HepG2 (cell line): ENCODE measurements around the gene SPRED2. TPM values are rescaled to one million over a fixed set of nuclear protein-coding genes. Genes with fewer than 3 reads are reported as not detected.

ENCODE experiments used
- ELF3 ChIP-seq: IDR thresholded peaks from 2 replicates; pipeline ENCODE4 v1.6.1; 2016; ENCODE audit warnings: missing genetic modification reagents, missing compliant biosample characterization
- GFI1 ChIP-seq: sonication (generic); formaldehyde crosslinking; IDR thresholded peaks from 2 replicates; pipeline ENCODE4 v1.5.0; 2020; ENCODE audit warnings: missing genetic modification reagents, mild to moderate bottlenecking, borderline replicate concordance
- HNRNPUL1 ChIP-seq: fragments of 200-400 bp; formaldehyde crosslinking; IDR thresholded peaks from 2 replicates; pipeline ENCODE4 v1.6.1; 2017; ENCODE audit warnings: low read depth, mild to moderate bottlenecking, low read length, moderate library complexity
- IRX3 ChIP-seq: sonication (generic); formaldehyde crosslinking; IDR thresholded peaks from 2 replicates; pipeline ENCODE4 v1.8.1; 2023; ENCODE audit warnings: mild to moderate bottlenecking, low read depth, missing genetic modification reagents, borderline replicate concordance
- KLF11 ChIP-seq: IDR thresholded peaks from 2 replicates; pipeline ENCODE4 v1.6.1; 2016; ENCODE audit warnings: missing compliant biosample characterization
- MYNN ChIP-seq: sonication (generic); formaldehyde crosslinking; IDR thresholded peaks from 2 replicates; pipeline ENCODE4 v1.4.0; 2020; ENCODE audit warnings: mild to moderate bottlenecking, low read depth, missing genetic modification reagents
- RORA ChIP-seq: sonication (generic); formaldehyde crosslinking; IDR thresholded peaks from 2 replicates; pipeline ENCODE4 v1.5.0; 2020; ENCODE audit warnings: mild to moderate bottlenecking, missing genetic modification reagents, moderate library complexity
- SNRNP70 ChIP-seq: fragments of 200-400 bp; formaldehyde crosslinking; IDR thresholded peaks from 2 replicates; pipeline ENCODE4 v1.6.1; 2017; ENCODE audit warnings: mild to moderate bottlenecking, low read depth, low read length, moderate library complexity
- SRY ChIP-seq: sonication (generic); formaldehyde crosslinking; IDR thresholded peaks from 2 replicates; pipeline ENCODE4 v1.8.0; 2022; ENCODE audit warnings: mild to moderate bottlenecking, missing genetic modification reagents
- STAG1 ChIP-seq: sonication (generic); formaldehyde crosslinking; IDR thresholded peaks from 2 replicates; pipeline ENCODE4 v1.4.0; 2020; ENCODE audit warnings: missing genetic modification reagents
- ZBTB1 ChIP-seq: sonication (generic); formaldehyde crosslinking; IDR thresholded peaks from 2 replicates; pipeline ENCODE4 v1.4.0; 2020; ENCODE audit warnings: missing genetic modification reagents, borderline replicate concordance
- ZFP37 ChIP-seq: sonication (generic); formaldehyde crosslinking; IDR thresholded peaks from 2 replicates; pipeline ENCODE4 v1.4.0; 2020; ENCODE audit warnings: missing genetic modification reagents, borderline replicate concordance
- ZNF264 ChIP-seq: sonication (generic); formaldehyde crosslinking; IDR thresholded peaks from 2 replicates; pipeline ENCODE4 v1.4.0; 2020; ENCODE audit warnings: missing genetic modification reagents
- ZNF282 ChIP-seq: fragments of 450-650 bp; IDR thresholded peaks from 2 replicates; pipeline ENCODE4 v1.6.1; 2018; ENCODE audit not compliant: partially characterized antibody
- ZNF333 ChIP-seq: sonication (generic); formaldehyde crosslinking; IDR thresholded peaks from 2 replicates; pipeline ENCODE4 v1.4.0; 2020; ENCODE audit warnings: mild to moderate bottlenecking, missing genetic modification reagents, borderline replicate concordance
- ZNF761 ChIP-seq: sonication (generic); formaldehyde crosslinking; conservative IDR thresholded peaks from 2 replicates; pipeline ENCODE4 v1.4.0; 2020; ENCODE audit warnings: mild to moderate bottlenecking, missing genetic modification reagents
- ZNF780A ChIP-seq: sonication (generic); formaldehyde crosslinking; IDR thresholded peaks from 2 replicates; pipeline ENCODE4 v1.8.0; 2022; ENCODE audit warnings: mild to moderate bottlenecking, missing genetic modification reagents, moderate library complexity
- ZSCAN22 ChIP-seq: sonication (generic); formaldehyde crosslinking; IDR thresholded peaks from 2 replicates; pipeline ENCODE4 v1.4.0; 2020; ENCODE audit warnings: mild to moderate bottlenecking, missing genetic modification reagents
- polyA plus RNA-seq, 8 experiments: library from polyadenylated mRNA; depleted of rRNA in 3 of 8; stranded (reverse) in 7 of 8; unstranded in 1 of 8; fragments of >200 nt; fragmentation: Illumina TruSeq in 4 of 8; extraction: Trizol in 4 of 8; gene quantifications; 2 replicates each; pipeline versions ENCODE4 v1.2.1 to v1.2.3, GENCODE V29; 2011 to 2016; ENCODE audit warnings: low read depth in 4 of 8, missing spikeins in 1 of 8, mixed read lengths in 1 of 8; ENCODE audit not compliant: insufficient read depth in 1 of 8
- total RNA-seq, 5 experiments: library from RNA; depleted of rRNA; stranded (reverse); fragments of >200 nt; fragmentation: Illumina TruSeq; extraction: Trizol; gene quantifications; 2 replicates each; pipeline ENCODE4 v1.2.3, GENCODE V29; 2016; ENCODE audit warnings: low read depth in 1 of 5
- TF ChIP-seq, protein P1 (sequence below): sonication (generic); formaldehyde crosslinking; IDR thresholded peaks from 2 replicates; pipeline ENCODE4 v1.4.0; 2020; ENCODE audit warnings: mild to moderate bottlenecking, missing genetic modification reagents
- TF ChIP-seq, protein P2 (sequence below): sonication (generic); formaldehyde crosslinking; IDR thresholded peaks from 2 replicates; pipeline ENCODE4 v1.4.0; 2020; ENCODE audit warnings: mild to moderate bottlenecking, missing genetic modification reagents
- TF ChIP-seq, protein P3 (sequence below): sonication (generic); formaldehyde crosslinking; IDR thresholded peaks from 2 replicates; pipeline ENCODE4 v1.8.0; 2022; ENCODE audit warnings: mild to moderate bottlenecking, missing genetic modification reagents
- TF ChIP-seq, protein P4 (sequence below): sonication (generic); formaldehyde crosslinking; IDR thresholded peaks from 2 replicates; pipeline ENCODE4 v1.8.0; 2022; ENCODE audit warnings: mild to moderate bottlenecking, missing genetic modification reagents, moderate library complexity
- TF ChIP-seq, protein P5 (sequence below): sonication (generic); formaldehyde crosslinking; IDR thresholded peaks from 2 replicates; pipeline ENCODE4 v1.8.1; 2023; ENCODE audit warnings: mild to moderate bottlenecking, moderate library complexity, missing genetic modification reagents

The SPRED2 gene
- total and polyA plus RNA-seq, 2 of the 13 experiments (the other 11 are each of a cell fraction or from before 2014, with no cell fraction given) = 13.0 to 37.0 TPM

DNA sequence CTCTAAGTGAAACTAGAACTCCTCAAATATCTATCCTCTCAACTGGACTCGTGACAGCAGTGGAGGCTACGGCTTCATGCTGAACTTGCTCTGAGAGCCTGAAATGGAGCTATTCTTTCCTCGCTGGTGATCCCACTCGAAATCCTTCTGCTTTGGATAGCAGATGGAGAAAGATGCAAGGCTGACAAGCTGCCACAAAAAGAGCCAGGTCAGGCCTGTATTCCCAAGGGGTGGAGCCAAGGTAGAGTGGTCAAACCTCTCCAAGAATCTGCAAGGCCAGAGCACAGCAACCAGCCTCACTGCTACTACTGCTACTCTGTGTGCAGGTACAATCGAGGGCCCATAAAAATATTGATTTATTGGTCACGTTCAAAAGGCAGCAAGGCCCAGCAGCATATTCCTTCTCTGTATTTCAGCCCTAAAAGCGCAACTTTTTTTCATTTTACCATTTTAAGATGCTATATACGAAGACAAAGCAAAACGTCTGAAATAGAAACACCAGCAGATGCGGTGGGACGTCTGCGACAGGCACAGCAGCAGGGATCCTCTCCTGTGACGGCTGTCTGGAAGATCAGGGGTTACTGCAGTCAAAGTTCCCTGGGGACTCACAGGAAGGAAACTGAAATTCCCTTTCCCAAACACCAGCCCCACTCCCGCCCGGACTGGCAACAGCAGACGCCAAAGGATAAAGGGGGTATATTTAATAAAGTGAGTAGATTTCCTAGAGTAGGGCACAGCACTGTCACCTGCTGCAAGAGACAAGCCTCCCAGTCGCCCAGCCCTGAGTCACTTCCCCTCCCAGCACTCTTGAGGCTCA, 2.4 kb downstream of the SPRED2 start (continued):
- TF ChIP-seq, protein P1, sequence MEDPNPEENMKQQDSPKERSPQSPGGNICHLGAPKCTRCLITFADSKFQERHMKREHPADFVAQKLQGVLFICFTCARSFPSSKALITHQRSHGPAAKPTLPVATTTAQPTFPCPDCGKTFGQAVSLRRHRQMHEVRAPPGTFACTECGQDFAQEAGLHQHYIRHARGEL (CRISPR knock-in tag) = no peak
- TF ChIP-seq ZNF780A = no peak
- no peak for TF ChIP-seq ZNF264 (CRISPR knock-in tag)
- TF ChIP-seq ZNF333 (CRISPR knock-in tag) = 0 out of 2 replicates have a peak, but pooled peaks have one; percentile 2
- no peak for TF ChIP-seq ZNF761 (CRISPR knock-in tag)
- TF ChIP-seq, protein P2, sequence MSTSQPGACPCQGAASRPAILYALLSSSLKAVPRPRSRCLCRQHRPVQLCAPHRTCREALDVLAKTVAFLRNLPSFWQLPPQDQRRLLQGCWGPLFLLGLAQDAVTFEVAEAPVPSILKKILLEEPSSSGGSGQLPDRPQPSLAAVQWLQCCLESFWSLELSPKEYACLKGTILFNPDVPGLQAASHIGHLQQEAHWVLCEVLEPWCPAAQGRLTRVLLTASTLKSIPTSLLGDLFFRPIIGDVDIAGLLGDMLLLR (CRISPR knock-in tag) = no peak
- TF ChIP-seq ZSCAN22 (CRISPR knock-in tag) = no peak
- TF ChIP-seq KLF11 (CRISPR knock-in tag) = 0 out of 2 replicates have a peak, but pooled peaks have one; percentile 17
- peak; percentile 10; the same call in 1 of the 2 replicates for TF ChIP-seq ELF3
- no peak for TF ChIP-seq SNRNP70
- TF ChIP-seq HNRNPUL1 = no peak
- no peak for TF ChIP-seq STAG1 (CRISPR knock-in tag)
- TF ChIP-seq ZBTB1 (CRISPR knock-in tag) = 0 out of 2 replicates have a peak, but pooled peaks have one; percentile 62
- TF ChIP-seq ZFP37 = no peak
- no peak for TF ChIP-seq ZNF282
- TF ChIP-seq, protein P3, sequence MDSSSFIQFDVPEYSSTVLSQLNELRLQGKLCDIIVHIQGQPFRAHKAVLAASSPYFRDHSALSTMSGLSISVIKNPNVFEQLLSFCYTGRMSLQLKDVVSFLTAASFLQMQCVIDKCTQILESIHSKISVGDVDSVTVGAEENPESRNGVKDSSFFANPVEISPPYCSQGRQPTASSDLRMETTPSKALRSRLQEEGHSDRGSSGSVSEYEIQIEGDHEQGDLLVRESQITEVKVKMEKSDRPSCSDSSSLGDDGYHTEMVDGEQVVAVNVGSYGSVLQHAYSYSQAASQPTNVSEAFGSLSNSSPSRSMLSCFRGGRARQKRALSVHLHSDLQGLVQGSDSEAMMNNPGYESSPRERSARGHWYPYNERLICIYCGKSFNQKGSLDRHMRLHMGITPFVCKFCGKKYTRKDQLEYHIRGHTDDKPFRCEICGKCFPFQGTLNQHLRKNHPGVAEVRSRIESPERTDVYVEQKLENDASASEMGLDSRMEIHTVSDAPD (CRISPR knock-in tag) = no peak
- TF ChIP-seq RORA (CRISPR knock-in tag) = no peak
- TF ChIP-seq, protein P4, sequence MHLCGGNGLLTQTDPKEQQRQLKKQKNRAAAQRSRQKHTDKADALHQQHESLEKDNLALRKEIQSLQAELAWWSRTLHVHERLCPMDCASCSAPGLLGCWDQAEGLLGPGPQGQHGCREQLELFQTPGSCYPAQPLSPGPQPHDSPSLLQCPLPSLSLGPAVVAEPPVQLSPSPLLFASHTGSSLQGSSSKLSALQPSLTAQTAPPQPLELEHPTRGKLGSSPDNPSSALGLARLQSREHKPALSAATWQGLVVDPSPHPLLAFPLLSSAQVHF (CRISPR knock-in tag) = no peak
- no peak for TF ChIP-seq SRY
- TF ChIP-seq MYNN (CRISPR knock-in tag) = no peak
- 0 out of 2 replicates have a peak, but pooled peaks have one; percentile 55 for TF ChIP-seq GFI1 (CRISPR knock-in tag)
- TF ChIP-seq IRX3 = 0 out of 2 replicates have a peak, but pooled peaks have one; percentile 32
- TF ChIP-seq, protein P5, sequence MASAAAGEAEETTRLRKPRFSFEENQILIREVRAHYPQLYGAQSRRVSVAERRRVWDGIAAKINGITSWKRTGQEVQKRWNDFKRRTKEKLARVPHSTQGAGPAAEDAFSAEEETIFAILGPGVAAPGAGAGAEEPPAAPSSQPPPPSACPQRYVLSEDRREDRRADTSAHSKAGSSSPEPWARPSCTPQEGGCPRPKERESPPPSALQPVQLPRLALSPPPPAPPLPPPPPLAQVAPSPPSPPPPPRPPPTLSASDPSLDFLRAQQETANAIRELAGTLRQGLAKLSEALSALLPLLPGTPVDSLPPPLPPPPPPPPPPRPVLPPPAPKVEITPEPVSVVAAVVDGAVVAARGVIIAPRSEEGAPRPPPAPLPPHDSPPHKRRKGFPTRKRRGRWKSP (CRISPR knock-in tag) = 0 out of 2 replicates have a peak, but pooled peaks have one; percentile 28
